Measurements from ENCODE around the gene CLP1.

Gene CLP1

DNA sequence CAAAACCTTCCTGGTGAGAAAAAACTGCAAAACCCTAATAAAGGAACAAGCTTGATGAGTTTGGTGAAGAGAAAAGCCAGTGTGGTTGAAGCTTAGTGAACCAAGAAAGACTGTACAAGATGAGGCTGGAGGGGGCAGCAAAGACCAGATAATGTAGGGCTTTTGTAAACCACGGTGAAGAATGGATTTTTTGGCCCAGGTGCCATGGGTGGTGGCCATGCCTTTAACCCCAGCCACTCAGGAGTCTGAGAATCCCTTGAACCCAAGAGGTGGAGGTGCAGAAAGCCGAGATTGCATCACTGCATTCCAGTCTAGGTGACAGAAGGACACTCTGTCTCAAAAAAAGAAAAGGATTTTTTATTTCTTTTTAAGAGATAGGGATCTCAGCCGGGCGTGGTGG, 5.3 kb downstream of the CLP1 start:
- no peak overlapping the region for H3K4me3 ChIP-seq (ENCODE audit: low read depth, low read length)
- peak; percentile 47 for DNase-seq (ENCODE audit: low read depth)
- TF ChIP-seq, protein P1, sequence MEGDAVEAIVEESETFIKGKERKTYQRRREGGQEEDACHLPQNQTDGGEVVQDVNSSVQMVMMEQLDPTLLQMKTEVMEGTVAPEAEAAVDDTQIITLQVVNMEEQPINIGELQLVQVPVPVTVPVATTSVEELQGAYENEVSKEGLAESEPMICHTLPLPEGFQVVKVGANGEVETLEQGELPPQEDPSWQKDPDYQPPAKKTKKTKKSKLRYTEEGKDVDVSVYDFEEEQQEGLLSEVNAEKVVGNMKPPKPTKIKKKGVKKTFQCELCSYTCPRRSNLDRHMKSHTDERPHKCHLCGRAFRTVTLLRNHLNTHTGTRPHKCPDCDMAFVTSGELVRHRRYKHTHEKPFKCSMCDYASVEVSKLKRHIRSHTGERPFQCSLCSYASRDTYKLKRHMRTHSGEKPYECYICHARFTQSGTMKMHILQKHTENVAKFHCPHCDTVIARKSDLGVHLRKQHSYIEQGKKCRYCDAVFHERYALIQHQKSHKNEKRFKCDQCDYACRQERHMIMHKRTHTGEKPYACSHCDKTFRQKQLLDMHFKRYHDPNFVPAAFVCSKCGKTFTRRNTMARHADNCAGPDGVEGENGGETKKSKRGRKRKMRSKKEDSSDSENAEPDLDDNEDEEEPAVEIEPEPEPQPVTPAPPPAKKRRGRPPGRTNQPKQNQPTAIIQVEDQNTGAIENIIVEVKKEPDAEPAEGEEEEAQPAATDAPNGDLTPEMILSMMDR (IDR thresholded peaks at IDR 0.05; ENCODE audit: low read depth, low read length): no peak
- TF ChIP-seq, protein P2, sequence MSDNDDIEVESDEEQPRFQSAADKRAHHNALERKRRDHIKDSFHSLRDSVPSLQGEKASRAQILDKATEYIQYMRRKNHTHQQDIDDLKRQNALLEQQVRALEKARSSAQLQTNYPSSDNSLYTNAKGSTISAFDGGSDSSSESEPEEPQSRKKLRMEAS (IDR thresholded peaks at IDR 0.05; ENCODE audit: low read depth, low read length): no peak
- TF ChIP-seq POLR2A (IDR thresholded peaks at IDR 0.05; ENCODE audit: extremely low read depth, insufficient read length) (no peak), MYC (IDR thresholded peaks at IDR 0.05; ENCODE audit: low read depth, low read length) (no peak)

DNA sequence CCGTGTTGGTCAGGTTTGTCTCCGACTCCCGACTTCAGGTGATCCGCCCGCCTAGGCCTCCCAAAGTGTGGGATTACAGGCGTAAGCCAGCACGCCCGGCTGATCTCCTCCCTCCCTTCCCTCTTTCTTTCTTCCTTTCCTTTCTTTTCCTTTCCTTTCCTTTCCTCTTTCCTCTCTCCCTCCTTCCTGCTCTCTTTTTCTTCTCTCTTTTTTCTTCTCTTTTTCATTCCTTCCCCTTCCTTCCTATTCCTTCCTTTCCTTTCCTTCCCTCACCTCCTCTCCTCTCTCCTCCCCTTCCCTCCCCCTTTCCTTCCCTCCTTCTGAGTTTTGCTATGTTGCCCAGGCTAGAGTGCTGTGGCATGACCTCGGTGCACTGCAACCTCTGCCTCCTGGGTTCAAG, 6.4 kb downstream of the CLP1 start:
- H3K4me3 ChIP-seq (ENCODE audit: low read depth, low read length): no peak overlapping the region
- TF ChIP-seq POLR2A (IDR thresholded peaks at IDR 0.05; ENCODE audit: extremely low read depth, insufficient read length) (no peak), MYC (IDR thresholded peaks at IDR 0.05; ENCODE audit: low read depth, low read length) (no peak)
- TF ChIP-seq, protein P1 (IDR thresholded peaks at IDR 0.05; ENCODE audit: low read depth, low read length): no peak
- TF ChIP-seq, protein P2 (IDR thresholded peaks at IDR 0.05; ENCODE audit: low read depth, low read length): no peak

DNA sequence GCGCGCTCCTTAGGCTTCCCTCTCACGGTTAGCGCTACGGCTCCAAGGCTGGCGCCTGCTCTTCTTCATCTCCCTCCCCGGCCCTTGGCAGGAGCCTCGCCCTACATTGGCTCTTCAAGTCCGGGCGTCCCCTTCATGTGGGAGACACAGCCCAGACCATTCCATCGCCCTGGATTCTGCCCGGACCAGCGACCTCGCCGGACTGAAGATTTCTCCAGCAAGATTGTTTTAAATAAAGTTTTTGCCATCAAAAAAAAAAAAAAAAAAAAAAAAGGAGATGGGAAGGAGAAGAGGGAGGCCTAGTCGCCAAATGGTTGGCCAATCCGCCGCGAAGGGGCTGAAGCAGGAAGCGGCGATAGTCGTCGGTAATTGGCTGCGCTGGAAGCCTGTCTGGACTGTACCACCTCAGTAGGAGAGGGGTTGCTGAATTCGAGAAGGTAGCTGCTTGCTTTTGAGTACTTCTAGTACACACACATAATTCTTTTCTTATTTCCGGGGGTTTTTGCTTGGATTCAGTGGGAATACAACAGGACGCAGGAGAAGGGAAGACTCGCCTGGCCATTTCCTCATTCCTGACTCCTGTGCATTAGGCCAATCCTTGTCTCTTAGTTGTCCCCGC, 9.7 kb downstream of the CLP1 start:
- H3K4me3 ChIP-seq (ENCODE audit: low read depth, low read length): peak overlapping the region; percentile 65
- TF ChIP-seq, protein P1 (IDR thresholded peaks at IDR 0.05; ENCODE audit: low read depth, low read length): no peak
- TF ChIP-seq, protein P2 (IDR thresholded peaks at IDR 0.05; ENCODE audit: low read depth, low read length): 0 out of 2 replicates have a peak, but pooled peaks have one; percentile 13
- TF ChIP-seq POLR2A (IDR thresholded peaks at IDR 0.05; ENCODE audit: extremely low read depth, insufficient read length) (peak; percentile 39), MYC (IDR thresholded peaks at IDR 0.05; ENCODE audit: low read depth, low read length) (peak; percentile 70)

More for the DNA sequence above, 6.4 kb downstream of the CLP1 start:
- DNase-seq (ENCODE audit: low read depth): no peak

DNA sequence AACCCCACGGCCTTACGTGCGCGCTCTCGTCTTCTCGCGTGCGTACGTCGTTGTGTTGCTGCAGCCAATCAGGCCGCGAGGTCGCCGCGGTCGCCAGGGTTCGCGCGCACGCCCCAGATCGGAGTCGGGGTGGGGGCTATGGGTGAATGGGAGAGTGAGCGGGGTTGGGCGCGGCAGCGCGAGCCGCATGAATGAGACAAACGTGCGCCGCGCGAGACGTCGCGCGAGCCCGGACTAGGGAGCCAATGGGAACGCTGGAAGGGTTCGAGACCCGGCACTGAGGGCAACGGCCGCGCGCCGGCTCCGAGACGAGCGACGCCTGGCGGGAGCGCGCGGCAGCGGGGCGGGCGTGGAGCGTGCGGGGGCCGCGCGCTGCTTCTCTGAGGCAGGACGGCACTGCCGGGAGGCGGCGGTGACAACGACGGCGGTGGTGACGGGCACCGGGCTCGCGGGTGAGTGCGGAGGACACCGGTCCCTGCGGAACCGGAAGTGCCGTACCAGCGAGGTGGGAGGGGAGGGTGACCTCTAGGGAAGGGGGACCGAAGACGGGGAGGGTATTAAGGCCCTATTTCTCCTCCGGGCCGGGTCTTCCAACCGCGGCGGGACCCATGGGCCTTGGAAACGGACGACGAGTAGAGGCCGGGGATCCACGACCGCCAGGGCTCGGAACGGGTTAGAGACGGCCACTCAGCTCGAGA, 10.3 kb downstream of the CLP1 start, which contains the start of gene ZDHHC5:
Gene ZDHHC5 (plus strand): TSS at position 379 of the 698 bp plus-strand sequence. CDS start 4,977 bp downstream, outside the sequence.
- peak; percentile 88; the same call in 1 of the 2 replicates for TF ChIP-seq MYC (IDR thresholded peaks at IDR 0.05; ENCODE audit: low read depth, low read length)
- TF ChIP-seq POLR2A (IDR thresholded peaks at IDR 0.05; ENCODE audit: extremely low read depth, insufficient read length): peak; percentile 82
- TF ChIP-seq, protein P1 (IDR thresholded peaks at IDR 0.05; ENCODE audit: low read depth, low read length): no peak
- TF ChIP-seq, protein P2 (IDR thresholded peaks at IDR 0.05; ENCODE audit: low read depth, low read length): peak; percentile 70
- DNase-seq (ENCODE audit: low read depth): peak; percentile 100
- peak within 1 kb of the TSS; percentile 90 for H3K4me3 ChIP-seq (ENCODE audit: low read depth, low read length)

More for the DNA sequence above, 9.7 kb downstream of the CLP1 start:
- DNase-seq (ENCODE audit: low read depth): peak; percentile 99

- peak; percentile 56 for DNase-seq (ENCODE audit: low read depth)
- peak overlapping the region; percentile 90 for H3K4me3 ChIP-seq (ENCODE audit: low read depth, low read length)
- TF ChIP-seq POLR2A (IDR thresholded peaks at IDR 0.05; ENCODE audit: extremely low read depth, insufficient read length) (no peak), MYC (IDR thresholded peaks at IDR 0.05; ENCODE audit: low read depth, low read length) (no peak; the same call in 1 of the 2 replicates)
- TF ChIP-seq, protein P1 (IDR thresholded peaks at IDR 0.05; ENCODE audit: low read depth, low read length): no peak
- TF ChIP-seq, protein P2 (IDR thresholded peaks at IDR 0.05; ENCODE audit: low read depth, low read length): no peak; the same call in 1 of the 2 replicates
These were observed 10.8 kb downstream of the CLP1 start for GRCh38 chr11:57668434-57668782.

Measured in NB4 (cell line).